UCSD-AML1 (cell line): ENCODE data around the gene IMPA2.

Experiments used
- DNase-seq: peaks from one replicate; lab custom pipeline; 2025; ENCODE audit not compliant: unreplicated experiment; lab: John Stamatoyannopoulos, UW

The IMPA2 gene

DNA sequence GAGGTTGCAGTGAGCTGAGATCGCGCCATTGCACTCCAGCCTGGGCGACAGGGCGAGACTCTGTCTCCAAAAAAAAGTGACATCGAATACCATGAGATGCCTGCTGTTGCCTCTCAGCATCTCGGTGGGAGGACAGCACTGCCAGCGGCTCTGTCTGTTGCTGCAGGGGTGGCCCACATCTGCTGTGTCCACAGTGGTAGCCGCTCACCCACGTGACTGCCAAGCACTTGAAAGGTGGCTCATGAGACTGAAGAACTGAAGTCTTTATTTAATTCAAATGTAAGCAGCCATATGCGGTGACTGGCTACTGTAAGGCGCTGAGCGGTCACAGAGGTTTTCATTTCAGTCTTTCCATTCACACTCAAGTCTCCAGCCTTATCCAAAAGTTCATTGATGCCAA lies 25.8 kb downstream of the IMPA2 start:
- no peak for DNase-seq

DNA sequence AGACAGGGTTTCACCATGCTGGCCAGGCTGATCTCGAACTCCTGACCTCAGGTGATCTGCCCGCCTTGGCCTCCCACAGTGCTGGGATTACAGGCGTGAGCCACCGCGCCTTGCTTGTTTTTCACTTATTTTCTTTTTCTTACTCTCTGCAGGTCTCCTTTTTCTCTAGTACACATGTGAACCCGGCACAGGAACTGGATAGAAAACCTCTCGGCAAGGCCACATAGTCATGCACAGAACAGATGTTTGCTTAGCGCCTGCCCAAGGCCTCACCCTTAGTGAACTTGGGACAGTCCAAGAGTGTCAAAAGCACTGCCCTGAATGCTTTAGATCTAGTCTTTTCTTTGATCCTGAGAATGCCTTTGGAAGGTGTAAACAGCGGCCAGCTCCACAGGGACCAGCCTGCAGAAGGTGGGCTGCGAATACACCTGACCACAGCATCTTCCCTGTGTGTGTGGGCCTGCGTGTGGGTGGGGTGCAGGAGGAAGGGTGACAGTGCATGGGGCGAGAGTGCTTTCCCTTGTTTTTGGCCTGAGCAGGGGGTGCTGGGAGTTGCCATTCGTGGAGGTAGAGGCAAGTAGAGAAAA lies 27.0 kb downstream of the IMPA2 start:
- DNase-seq = no peak

DNA sequence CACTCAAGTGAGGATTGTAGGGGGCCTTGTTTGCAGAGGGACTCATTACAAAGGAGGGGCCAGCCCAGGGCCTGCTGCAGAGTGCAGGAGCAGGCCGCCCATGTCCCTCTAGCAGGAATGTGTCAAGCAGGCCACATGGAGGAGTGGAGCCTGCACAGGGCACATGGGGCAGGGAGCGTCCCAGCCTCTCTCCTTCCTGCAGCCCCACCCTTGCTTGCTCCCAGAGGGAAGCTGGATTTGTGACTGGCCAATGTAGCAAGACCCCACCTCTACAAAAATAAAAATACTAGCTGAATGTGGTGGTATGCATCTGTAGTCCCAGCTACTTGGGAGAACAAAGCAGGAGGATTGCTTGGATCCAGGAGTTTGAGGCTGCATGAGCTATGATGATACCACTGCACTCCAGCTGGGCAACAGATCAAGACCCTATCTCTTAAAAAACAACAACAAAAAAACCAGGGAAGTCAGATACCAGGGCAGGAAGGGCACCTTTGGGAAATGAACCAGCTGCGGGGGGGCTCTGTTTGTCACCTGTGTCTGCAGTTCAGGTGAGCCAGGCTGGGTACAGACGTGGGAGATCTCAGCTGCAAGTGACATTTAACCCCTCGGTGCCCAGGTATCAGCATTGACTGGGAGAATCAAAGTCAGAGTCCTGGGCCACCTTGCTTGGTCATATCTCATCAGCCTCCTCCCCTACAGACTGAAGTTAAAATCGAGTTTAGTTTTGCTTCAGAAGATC lies 27.7 kb downstream of the IMPA2 start:
- DNase-seq = no peak

DNA sequence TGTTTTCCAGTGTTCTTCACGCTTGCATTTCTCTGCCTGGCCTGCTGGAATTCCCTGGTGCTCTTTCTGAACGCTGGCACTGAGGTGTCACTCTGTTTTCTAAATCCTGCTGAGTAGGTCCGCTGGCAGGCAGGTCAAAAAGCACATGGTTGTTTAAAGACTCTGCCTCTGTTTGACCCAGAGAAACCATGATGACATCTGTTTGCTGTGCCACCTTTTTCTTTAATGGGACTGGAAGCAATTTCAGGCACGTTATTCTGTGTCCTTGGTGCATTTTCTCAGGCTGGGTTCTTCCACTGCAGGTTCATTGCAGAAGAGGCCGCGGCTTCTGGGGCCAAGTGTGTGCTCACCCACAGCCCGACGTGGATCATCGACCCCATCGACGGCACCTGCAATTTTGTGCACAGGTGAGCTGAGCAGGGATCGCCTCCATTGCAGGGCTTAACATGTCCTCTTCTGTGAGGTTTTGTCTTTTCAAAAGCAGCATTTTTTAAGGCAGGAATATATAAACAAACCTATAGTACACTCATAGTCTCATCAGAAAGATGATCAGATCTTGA lies 28.4 kb downstream of the IMPA2 start:
- no peak for DNase-seq

DNA sequence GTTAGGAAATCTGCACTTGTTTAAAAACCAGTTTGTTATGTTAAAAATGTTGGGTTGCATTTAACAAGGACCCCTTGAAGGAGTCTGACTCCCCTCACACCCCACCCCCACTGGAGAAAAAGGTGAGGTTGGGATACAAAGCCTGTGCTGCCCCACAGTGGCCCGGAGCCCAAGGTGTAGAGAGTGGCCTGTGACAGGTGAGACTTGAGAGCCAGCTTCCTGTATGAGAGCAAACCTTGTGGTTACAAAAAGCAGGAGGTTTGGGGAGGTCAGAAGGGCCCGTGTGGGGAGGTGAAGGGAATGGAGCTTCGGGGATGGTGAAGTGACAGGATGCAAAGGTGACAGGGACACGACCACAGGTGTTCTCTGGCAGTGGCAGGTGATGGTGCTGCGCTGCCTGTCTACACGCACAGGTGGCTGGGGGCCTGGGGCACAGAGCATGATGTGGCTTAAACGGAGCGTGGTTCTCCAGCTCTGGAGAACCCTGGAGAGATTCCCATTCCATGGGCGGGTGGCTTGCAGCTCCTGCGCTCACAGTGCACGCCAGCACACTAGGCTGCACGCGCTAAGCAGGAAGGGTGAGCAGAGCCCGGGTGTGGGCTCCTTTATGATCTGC lies 29.0 kb downstream of the IMPA2 start:
- DNase-seq = no peak

DNA sequence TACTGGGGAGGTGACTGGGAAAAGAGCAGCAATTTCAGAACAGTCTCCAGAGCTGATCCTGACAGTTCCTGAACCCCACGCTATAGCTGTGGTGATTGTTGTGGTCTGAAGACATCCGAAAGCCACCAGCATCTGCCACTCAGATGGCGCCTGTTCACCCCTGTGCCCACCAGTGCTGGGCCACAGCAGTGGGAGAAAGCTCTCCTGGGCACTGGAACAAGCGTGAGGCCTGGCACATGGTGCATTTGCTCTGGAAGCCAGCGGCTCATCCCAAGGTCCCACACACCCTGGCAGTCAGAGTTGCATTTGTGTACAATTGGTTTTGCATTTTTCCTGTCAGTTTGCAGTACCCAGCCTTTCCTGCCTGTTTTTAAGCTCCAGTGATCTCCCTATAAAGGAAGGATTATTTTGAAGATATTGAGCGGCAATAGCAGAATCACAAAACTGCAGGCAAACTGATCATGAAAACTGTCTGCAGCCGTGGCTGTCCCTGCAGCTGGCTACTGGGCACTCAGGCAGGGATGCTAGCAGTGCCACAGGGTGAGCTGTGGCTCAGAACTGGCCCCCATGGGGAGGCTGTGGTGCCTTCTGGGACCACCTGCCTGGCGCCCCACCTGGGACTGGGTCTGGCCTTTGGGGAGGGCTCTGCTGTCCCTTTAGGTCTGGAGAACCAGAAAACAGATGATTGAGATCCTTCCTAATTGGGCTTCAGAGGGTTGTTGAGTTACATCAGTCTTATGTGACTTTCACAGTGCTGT lies 30.1 kb downstream of the IMPA2 start:
- DNase-seq = no peak

DNA sequence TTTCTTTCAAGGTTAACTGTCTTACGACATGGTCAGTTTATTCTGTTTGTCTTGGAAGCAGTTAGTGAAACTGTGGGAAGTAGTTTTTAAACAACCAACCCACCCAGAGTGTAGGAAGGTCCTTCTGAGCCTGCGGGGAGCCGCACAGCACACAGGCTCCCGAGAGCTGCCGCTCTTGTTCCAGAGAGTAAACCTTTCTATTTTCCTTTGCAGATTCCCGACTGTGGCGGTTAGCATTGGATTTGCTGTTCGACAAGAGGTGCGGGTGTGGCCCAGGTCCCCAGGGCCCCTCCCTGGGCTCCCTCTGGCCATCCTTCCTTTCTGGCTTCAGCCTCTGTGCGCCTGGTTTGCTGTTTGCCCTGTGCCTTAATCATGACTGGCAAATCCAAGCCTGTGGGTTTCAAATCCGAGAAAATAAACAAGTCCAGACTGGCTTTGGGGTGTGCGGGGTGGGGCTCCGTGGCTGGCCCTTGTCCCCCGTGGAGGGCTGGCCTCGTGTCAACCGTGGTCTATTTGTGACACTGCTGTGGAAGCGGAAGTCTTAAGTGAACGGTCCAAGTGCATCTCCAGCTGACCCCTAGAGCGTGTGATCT lies 30.7 kb downstream of the IMPA2 start:
- no peak for DNase-seq

DNA sequence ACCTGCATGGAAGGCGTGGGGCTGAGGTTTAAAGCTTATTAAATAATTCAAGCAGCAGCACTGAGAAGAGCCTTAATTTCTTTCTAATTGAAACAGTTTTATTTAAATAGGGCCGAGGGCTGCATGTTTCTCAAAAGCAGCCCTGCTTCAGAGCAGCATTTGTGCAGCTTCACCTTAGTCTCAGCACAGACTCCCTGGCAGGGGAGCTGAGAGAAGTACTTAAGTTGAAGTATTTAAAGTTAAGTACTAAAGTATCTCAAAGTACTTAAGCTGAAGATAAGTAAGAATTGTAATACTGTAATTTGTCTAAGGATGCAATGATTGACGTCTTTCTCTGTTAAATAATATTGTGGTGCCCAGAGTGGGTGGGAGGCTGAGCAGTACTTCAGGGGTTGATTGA lies 31.4 kb downstream of the IMPA2 start:
- DNase-seq = no peak

DNA sequence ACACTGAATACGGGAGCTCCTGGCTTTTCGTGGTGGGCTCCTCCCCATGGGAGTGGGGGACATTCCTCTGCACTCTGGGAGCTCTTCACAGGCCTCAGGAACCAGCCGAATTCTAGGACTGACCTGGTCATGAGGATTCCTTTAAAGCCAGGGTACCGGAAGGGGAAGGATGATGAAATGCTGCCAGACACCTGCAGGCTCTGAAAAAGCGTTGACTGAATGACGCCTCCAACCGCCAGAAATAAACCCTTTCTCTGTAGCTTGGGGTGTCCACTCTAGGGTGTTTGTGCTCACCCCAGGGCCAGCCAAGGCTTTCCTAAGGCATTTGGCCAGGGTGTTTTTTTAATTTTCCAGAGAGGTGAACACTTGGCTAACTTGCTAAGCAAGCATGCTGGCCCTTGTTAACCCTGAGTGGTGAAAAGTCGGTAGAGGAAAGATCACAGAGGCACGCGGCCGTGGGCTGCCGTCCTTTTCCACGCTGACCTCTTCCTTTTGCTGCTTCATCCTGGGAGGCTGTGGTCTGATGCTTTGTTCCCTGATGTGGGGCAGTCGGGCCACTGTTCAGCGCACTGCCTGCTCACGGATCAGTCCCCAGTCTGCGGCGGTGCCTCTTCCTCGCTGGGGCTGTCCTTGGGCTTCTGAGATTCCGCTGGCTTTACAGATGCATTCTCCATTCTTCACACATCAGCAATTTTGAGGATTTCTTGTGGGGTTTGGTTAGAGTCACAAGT lies 32.0 kb downstream of the IMPA2 start:
- no peak for DNase-seq

DNA sequence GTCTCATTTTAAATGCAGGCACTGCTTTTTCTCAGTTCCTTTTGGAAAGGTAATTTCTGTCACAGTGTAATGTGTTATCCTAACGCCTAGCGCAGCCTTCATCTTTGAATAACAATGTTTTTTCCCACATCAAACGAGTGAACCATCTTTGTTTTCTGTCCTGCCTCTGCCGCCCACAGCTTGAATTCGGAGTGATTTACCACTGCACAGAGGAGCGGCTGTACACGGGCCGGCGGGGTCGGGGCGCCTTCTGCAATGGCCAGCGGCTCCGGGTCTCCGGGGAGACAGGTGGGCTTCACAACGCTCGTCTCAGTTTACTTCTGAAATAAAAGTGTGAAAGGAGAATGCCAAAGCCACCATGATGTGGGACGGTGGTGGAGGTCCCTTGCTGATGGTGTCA lies 32.8 kb downstream of the IMPA2 start:
- no peak for DNase-seq

DNA sequence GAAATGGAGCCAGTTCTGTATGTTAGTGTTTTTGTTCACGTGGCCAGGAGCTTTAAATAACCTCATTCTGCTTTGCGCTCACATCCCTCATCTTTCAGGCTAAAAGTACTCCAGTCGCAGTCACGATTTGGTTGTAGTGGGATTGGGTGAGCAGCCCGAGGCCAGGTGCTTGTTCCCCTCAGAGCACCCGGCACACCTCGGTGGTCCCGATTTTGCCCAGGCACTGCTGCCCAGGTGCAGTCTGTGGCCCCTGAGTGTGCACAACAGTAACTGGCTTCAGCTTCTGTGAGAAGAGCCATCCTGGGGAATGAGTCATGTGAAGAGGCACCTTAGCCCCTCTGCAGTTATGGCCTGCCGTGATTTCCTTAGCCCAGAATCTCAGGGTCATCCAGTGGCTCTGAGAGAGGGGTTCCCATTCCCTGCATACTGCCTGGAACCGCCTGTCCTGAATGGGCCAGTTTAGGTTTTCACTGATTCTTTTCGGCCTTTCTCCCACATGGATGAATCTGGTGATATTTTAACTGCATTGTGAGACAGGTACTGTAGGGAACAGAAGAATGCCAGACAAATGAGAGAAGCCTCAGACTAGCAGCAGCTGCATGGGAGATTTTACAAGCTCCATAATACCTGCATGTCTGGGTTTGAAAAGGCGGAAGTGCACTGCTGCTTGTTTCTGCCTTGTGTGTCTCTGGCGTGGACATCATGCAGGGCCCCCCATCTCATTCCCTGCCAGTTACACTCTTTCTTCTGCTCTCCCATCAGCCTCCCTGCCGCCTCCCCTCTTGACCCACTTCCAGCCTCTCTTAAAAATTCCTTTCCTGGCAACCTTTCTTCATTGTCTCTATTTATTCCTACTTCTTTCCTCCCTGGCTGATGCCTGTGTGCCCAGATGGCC lies 33.5 kb downstream of the IMPA2 start:
- DNase-seq = no peak

DNA sequence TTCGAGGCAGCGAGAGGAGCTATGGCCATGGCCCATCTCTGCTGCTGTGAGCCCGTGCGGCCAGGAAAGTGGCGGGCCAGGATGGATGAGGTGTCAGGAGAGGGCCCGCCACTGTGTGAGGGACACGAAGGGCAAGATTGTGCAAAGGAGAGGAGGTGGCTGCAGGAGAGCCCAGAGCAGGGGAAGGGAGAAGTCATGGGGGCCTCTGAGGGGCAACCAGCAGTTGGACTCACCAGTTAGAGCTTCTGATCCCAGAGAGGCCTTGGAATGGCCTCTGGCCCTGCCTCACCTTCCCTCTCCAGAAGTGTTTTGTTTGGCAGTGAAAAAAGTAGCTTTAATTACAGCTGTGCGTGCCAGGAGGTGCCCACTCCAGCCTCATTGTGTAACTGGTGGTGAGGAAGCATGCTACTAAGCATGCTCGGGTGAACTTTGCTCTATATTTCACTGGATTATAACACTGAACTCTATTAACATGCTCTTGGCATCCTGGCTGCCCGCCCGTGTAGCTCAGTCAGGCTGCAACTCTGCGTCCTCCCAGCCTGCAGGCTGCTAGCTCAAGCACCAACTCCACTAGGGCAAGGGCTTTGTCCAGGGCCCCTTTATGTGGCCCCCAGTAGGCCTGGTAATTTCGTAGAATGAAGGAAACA lies 34.2 kb downstream of the IMPA2 start:
- no peak for DNase-seq

DNA sequence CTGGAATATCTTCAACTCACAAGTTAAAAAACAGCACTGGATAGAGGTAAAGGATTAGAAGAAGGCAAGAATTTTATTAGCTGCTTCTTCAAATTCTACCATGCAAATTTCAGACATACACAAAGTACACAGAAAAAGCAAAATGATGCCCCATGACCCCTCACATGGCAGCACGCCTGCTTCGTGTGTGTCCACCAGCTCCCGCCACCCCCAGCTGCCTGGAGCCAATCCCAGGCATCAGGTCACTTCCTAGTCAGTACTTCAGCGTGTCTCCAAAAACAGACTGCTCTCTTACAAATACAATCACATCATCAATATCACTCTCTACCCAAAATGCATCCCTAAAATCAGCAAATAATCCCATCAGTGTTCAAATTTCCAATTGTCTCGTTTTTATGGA lies 35.8 kb downstream of the IMPA2 start:
- no peak for DNase-seq

DNA sequence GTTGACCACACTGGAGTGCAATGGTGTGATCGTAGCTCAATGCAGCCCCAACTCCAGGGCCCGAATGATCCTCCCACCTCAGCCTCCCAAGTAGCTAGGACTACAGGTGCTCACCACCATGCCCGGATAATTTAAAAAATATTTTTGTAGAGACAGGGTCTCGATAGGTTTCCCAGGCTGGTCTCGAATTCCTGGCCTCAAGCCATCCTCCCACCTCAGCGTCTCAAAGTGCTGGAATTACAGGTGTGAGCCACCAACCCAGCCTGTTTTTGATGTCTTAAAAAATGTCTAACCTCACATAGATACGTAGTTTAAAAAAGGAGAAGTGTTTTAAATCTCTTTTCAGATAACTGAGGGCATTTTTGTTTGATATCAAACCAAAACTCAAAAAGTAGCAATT lies 37.6 kb downstream of the IMPA2 start:
- no peak for DNase-seq

DNA sequence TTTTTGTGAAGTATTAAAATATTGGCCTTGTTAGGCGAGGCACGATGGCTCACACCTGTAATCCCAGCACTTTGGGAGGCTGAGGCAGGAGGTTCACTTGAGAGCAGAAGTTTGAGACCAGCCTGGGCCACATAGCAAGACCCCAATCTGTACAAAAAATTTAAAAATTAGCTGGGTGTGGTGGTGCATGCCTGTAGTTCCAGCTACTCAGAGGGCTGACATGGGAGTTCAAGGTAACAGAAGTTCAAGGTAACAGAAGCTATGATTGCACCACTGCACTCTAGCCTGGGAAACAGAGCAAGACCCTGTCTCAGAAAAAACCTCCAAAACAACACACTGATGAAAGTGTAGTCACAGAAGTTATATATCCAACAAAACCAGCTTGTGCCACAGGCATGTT lies 39.8 kb downstream of the IMPA2 start:
- DNase-seq = no peak

DNA sequence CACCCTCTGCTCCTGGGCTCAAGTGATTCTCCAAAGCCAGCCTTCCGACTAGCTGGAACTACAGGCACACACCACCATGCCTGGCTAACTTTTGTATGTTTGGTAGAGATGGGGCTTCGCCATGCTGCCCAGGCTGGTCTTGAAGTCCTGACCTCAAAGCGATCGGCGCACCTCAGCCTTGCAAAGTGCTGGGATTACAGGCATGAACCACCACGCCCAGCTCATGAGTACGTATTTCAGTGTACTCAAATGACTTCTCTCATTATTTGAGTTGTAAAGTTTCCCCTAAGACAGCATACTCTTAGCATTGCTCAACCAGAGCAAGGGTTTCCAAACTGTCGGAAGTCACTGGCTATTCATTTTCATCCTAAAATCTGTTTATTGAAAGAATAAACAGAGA lies 40.3 kb downstream of the IMPA2 start:
- no peak for DNase-seq

DNA sequence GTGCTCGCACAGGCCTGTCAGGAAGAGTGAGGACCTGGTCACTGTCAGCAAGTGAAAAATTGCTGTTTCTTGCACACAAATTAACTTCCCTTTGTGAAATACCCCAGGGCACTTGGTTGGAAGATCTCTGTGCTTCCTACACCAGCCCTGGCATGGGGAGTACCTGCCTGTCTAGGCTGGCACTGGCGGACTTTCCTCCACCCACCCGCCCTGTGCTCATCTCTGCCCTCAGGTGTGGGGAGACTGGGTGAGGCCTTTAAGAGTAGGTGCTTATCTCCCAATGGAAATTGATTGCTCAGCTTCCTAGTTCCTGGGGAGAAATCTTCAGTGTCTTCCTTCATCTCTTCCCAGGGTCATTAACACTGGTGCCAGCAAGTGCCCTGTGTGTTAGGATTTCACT lies 42.1 kb downstream of the IMPA2 start:
- DNase-seq = no peak

DNA sequence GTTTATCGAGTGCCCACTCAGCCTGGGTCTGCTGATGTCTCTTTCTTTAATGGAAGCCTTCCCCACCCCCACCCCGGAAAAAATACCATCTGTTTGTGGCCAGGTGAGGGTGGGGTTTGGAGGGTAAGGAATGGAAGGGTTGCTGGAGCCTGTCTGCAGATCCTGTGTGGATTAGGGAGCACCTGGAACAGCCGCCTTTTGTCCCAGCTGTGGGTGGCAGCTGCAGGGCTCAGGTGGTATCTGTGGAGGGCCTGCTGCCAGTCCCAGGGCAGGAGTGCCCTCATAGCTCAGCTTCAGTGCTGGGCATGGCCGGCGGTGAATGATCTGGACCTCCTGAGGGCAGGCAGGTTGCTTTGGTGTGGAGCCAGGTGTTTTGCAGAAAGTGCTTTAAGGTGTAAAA lies 45.3 kb downstream of the IMPA2 start:
- DNase-seq = no peak

DNA sequence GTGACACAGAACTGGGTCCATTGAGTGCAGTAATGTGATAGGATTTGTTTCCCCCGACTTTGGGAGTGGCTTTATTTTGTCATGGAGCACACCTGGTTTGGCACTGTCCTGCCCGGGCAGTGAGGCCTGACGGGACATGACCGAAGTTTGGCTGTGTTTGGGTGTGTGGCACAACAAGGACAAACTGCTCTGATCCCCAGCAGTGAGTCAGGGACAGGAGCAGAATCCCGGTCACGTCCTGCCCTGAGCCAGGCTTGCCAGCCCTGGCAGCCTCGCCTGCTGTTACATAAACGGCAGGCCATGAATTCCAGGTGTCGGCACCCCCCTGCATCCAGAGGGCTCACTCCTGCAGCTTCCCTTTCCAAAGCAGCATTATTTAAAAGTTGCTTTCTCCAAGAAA lies 45.7 kb downstream of the IMPA2 start:
- DNase-seq = no peak
